GM19452 (cell line): Measurements from ENCODE around the gene NSFL1C.

Experiments
- ATAC-seq: cut with Tn5 transposase; IDR thresholded peaks from one replicate; pipeline ENCODE4 v1.9.1; 2021; ENCODE audit not compliant: unreplicated experiment

Gene NSFL1C

DNA sequence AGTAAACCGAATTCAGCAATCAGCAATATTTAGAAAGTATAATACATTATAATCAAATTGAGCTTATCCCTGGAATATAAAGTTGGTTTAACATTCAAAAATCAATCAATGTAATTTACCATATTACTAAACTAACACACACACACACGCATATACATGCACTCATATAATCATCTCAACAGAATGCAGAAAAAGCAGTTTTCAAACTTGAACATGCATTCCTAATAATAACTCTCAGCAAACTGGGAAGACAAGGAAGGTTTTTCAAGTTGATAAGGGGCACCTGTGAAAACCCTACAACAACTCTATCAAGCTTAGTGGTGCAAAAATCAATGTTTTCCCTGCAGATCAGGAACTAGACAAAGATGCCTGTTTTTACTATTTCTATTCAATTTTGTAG lies 19.9 kb upstream of the NSFL1C start:
- no peak for ATAC-seq

DNA sequence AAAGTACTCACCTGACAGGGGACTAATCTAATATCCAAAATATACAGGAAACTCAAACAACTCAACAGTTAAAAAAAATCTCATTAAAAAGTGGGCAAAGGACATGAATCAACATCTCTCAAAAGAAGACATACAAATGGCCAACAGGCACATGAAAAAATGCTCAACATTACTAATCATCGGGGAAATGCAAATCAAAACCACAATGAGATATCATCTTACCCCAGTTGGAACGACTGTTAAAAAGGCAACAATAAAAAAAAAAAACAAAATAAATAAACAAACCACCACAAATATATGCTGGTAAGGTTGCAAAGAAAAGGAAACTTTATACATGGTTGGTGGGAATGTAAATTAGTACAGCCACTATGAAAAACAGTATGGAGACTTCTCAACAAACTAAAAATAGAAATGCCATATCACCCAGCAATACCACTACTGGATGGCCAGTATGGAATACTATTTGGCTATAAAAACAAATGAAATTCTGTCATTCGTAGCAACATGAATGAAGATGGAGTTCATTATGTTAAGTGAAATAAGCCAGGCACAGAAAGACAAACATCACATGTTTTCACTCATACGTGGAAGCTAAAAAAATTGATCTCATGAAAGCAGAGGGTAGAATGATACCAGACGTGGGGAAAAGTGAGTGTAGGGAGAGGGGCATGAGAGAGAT lies 17.9 kb upstream of the NSFL1C start:
- no peak for ATAC-seq

DNA sequence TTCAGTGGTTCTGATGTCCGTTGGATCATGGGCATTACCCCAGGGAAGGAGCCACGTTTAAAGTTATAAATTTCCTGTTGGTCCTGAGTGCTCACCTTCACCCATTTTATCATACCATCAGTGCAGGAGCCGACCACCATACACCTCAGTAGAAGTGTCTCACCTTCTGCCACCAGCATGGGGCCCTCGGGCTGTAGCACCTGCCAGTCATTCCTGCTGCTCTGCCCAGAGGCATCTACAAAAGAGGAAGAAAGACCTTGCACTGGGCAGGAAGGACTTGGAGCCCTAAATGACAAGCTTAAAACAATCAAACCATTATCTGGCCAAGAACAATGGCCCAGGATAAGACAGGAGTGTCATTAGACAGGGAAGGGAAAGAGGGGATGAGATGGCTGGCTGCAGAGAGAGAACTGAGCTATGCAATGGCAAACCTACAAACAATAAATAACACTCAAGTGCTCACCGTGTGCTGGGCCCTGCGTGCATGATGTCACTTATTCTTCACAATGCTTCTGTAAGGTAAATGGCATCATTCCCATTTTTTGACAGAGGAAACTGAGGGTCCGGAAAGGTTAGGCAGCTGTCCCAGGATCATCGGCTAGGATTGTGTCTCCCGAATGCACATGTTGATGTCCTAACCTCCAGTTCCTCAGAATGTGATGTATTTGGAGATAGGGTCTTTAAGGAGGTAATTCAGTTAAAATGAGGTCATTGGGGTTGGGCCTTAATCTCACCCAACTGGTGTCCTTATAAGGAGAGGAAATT lies 13.4 kb upstream of the NSFL1C start:
- no peak for ATAC-seq

DNA sequence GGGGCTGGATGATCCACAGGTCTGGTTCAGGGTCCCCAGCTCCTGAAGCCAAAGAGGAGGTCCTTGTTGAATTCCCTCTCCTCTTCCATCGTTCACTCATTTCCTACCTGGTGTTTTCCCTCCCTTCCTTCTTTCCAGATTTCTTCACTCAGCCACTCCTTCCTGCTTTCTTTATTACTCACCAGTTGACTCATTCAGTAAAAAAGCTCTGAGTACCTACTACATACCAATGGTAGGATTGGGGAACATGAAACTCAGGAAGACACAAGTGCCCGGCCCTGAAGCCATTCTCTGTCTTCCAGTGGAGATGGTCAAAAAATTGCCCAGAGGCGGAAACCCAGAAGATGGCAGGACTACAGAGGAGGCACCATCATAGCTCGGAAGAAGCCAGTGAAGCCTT lies 11.9 kb upstream of the NSFL1C start:
- no peak for ATAC-seq

DNA sequence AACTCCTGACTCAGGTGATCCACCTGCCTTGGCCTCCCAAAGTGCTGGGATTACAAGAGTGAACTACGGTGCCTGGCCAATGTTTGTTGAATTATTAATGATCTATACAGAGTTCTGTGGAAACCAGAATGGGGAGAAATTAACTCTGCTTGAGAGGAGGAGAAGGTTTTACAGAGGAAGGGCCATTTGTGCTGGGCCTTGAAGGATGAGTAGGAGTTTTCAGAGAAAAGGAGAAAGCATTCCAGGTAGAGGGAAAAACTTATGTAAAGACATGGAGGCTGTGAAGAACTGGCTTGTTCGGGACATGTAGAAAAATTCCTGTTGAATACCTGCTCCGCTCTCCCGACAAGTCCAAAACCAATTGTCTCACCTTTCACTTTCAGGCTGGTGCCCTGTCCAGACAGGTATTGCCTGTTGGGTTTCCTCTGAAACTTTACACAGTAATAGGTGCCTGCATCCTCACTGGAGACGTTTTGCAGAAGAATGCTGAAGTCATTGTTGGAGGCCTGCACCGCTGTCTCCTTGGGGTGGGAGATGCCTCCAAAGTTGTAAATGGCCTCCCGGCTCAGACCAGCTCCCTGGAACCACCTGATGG lies 11.3 kb upstream of the NSFL1C start:
- no peak for ATAC-seq

DNA sequence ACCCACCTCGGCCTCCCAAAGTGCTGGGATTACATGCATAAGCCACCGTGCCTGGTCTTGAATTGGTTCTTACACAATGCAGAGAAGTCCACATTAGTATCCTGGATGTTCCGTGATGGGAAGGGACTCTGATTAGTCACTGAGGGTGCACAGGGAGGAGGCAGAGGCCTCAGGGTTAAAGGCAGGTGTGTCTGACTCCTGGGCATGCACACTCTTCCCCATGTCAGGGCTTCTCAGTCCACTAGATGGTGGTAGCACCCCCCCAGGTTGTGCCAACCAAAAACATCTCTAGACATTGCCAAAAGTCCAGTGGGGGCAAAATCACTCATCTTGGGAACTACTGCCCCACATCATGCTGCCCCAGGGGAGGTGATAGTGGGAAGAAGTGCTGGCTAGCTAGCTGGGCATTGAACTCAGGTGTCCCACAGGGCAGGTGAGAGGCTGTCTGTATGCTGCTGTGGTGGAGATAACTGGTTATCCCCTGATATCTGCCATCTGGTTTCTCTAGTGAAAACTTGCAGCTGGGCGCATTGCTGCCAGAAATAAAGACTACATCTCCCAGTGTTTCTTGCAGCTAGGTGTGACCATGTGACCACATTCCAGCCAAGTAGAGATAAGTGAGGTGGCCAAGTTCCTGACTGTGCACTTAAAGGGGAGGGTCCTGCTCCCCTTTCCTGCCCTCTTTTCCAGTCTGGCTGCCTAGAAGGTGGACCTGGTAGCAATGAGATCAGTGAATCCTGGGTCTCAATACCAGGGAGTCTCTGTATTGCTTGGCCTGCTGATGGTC lies 8.4 kb upstream of the NSFL1C start:
- no peak for ATAC-seq

DNA sequence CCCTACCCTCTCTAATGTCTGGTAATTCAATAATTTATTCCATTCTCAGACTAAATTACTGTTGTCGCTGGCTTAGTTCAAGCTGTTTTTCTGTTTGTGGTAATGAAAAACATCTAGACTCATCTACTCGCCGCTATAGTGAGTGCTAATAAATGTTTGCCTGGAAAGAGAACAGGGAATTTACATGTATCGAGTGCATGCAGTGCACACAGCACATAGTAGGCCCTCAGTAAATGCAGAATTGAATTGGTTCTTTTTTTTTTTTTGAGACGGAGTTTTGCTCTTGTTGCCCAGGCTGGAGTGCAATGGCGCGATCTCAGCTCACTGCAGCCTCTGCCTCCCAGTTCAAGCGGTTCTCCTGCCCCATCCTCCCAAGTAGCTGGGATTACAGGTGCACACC lies 7.7 kb upstream of the NSFL1C start:
- no peak for ATAC-seq

DNA sequence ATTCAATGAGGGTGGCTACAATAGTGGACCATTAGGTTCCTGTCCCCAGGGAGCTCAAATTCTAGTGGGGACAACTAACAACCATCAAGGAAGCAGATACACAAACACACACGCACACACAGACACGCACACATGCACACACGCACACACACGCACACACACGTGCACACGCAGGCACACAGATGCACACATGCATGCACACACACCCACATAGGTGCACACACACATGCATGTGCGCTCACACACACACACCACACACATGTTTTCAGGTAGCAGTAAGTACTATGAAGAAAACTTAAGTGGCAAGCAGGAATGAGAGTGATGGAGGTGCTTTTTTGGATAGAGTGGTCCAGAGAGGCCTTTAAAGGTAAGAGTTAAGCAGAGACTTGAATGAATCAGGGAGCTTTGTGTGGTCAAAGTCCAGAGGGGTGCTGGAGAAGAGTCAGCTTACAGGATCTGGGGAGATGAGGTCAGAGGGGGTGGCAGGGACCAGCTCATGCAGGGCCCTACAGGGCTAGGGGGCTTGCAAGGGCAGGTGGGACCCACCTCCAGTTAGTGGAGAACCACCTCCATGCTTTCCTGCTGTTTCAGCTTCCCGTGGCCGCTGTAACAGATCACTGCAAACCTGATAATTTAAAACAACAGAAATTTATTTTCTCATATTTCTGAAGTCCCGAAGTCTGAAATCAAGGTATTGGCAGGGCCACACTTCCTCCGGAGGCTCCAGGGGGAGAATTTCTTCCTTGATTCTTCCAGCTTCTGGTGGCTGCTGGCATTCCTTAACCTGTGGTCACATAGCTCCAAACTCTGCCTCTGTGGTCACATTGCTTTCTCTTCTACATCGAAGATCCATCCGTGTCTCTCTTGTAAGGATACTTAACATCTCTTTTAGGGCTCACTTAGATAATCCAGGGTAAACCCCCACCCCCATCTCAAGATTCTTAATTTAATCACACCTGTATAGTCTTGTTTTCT lies 6.9 kb upstream of the NSFL1C start:
- ATAC-seq, result no peak

DNA sequence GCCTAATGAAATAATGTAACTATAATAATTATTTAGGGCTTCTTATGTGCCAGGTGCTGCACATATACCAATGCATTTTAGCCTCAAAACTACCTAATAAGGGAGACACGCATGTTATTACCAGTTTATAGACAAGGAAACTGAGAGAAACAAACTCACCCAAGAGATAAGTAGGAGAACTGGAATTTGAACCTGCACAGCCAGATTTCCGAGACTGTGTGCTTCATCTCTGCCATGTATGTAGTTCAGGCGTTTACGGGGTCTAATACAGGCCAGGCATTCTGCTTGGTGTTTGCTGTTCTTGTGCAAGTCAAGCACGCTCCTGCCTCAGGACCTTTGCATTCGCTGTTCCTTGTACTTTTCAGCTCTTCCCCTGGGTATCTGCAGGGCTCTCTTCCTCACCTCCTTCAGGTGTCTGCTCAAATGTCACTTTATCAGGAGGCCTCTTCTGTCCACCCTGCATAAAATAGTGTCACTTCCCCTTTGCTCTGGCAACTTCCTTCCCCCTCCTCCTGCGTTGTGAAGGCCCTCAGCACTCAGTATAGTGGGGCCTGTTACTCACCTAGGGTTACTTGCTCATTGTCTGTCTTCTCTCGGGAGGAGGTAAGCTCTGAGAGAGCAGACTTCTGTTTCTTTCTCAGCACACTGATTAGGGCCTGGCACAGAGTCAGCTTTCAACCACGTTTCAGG lies 6.1 kb upstream of the NSFL1C start:
- ATAC-seq, result no peak

DNA sequence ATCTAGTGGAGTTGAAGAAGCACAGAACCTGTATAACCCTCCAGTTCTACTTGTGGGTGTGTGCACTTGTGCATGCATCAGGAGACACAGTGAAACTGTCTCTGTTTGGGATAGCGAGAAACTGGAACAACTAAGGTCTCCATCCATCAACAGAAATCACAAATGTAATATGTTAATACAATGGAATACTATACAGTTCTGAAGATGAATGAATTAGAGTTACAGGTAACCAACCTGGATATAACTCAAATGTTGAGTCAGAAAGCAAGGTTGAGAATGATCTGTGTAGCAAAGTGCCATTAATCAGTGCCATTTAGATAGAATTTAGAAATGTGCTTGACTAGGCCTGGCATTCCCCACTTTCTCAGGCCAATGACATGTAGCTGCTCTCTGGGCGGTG lies 4.6 kb upstream of the NSFL1C start:
- ATAC-seq, result no peak

DNA sequence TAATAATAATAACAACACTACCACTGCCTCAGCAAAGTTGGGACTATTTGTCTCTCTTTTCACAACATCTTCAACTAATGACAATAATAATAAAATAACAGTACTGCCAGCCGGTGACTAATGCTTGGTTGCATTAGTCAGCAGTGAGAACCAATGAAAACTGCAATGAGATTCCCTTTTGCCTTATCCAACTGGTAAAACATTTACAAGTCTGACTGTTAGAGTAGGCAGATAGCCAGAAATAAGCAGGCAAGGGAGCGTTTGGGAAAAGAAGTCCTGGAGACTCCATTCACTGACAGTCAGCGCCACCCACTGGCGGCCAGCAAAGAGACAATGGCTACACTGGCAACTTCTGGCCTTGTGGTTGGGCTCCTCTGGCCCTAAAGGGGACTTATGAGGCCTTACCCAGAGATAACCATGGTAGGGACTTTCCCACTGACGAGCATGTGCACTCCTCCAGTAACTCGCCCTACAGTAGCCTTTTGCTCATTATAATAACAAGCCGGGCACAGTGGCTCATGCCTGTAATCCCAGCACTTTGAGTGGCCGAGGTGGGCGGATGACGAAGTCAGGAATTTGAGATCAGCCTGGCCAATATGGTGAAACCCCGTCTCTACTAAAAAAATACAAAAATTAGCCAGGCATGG lies 3.4 kb upstream of the NSFL1C start:
- ATAC-seq, result no peak

DNA sequence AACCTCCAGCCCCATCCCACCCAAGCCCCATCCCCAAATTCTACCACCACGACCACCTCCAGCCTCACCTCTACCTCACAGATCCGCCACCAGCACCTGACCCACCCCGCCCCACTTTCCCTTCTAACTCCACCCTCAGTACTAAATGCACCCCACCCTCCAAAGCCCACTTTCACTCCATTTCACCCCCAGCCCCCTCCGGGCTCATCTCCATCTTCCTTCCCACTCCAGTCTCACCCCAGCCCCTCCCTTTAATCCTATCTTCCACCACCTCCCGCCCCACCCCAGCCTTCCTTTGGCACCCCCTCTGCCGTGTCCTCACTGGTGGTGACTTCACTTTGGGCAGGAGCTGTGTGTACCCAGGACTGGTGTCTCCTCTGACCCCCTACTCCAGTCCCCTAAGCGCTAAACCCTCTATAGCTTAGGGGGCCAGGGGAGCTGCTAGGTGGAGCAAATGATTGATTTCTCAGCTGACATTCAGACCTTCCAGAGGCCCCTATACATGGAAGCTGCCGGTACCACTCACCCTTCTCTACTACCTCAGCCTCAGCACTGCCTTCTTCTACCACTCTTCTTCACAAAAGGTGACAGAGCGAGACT lies 2.8 kb upstream of the NSFL1C start:
- ATAC-seq, result no peak

DNA sequence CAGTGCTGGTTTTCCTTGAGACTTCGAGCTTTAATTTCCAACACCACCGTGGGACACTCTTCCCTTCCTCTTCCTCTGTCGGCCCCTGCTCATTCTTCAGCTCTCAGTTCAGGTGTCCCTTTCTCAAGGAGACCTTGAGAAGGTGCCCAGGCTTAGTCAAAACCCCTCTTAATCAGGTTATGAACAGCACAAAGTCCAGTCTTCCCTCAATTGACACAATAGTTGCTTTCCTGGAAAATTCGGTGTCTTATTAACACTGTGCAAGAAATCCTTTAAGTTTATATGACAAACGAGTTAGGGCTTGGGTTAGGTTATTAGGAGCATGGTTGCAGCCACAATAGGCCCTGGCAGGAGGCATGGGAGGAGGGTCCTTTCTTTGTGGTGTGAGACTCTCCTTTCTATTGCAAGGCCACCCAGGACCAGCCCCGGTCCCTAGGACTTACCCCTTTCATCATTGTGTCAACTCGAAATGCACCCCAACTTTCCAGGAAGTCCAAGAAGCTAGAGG lies 1.5 kb upstream of the NSFL1C start:
- ATAC-seq, result no peak

DNA sequence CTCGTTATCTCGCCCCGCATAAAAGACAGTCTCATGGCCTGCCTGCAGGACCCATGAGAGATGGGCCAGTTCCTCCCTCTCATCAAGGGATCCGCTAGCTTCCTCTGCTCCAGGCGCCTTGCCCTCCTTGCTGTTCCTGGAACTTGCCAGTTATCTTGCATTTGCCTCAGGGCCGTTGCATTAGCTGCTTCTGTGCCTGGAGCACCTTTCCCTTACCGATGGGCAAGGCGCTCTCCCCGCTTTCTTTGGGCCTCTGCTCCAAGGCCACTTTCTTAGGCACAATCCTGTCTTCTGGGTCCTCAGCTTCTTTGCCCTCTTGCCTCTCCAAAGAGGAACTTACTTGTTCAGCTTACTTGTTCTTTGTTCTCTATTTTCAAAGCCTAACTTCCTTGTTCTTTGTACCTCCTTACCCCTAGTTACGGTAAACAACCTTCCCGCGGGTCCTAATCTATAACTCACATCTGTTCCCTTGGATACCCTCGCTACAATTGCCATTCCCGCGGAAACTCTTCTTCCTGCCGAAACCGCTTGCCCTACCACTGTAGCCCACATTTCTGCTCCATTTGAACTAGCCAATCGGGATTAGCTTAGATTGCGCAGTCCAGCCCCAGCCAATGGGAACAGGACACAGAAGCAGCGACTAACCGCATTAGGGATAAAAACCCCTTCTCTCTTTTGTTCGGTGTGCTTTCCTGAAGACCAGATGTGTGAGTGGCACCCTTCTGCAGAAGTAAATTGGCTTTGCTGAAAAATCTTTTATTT lies 887 bp upstream of the NSFL1C start:
- ATAC-seq, result no peak

DNA sequence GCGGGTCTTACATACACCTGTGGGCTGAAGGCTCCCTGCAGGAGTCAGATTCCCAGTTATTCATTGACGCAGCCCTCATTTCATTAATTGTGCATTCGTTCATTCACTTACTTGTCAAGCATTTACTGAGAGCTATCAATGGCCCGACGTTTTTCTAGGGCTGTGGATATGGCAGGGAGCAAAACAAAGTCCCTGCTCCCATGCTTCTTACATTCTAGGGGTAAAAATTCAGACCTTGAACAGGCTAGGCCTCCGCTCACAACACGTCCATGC lies 369 bp upstream of the NSFL1C start:
- ATAC-seq, result no peak

DNA sequence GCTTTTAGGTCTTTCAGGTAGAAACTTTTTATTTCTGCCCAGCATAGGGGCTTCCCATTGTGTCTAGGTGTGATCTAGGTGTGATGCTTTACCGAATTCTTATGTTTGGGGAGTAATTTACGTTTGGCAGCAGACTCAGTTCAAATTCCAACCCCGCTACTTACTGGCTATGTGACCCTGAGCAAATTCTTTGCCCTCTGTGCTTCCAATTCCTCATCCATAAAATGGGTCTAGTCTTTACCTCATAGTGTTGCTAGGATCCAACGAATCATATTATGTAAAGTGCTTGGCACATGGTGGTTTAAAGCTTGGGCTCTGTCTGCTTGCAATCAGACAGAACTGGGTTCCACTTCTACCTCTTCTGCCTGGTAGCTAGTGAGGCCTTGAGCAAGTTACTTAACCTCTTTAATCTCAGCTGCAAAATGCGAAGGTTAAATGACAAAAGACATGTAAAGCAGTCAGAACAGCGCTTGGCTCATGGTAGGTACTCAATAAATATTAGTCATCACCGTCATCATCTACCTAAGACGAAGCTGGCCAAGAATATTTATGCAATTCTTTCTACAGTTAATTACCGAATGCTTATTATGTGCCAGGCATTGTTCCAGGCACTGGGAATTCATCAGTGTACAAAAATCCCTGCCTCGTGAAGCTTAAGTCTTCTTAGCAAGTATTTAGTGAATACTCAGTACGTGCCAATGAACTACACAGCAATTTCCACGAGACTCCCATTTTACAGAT lies 1.0 kb downstream of the NSFL1C start:
- ATAC-seq, result no peak

DNA sequence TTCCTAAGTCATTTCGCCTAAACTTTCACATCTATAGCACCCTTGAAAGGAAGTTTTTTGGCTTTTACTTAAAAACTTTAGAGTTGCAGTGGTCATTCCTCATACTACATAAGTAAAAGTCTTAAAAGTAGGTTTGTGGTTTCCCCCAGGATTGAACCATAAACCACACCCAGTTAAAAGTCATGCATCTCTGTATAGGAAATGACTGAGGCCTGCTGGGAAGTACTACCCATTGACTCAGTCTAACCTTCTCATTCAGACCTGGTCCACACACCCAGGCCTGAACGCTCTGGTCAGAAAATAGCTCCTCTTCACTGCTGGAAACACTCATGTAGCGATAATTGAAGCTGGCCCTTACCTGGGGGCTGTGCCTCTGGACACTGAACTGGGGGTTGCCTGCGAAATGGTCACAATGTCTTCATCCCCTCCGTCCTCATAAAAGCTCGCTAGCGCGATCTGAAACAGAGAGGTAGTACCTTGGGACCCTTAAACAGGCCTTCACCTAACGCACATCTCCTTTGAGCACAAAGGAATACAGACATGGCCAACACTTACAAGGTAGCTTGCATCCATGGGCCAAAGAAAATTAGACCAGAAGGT lies 2.6 kb downstream of the NSFL1C start:
- no peak for ATAC-seq
